ENCODE results near the gene POP7.

Gene POP7

GRCh38 chr7:100685631-100686145 lies 20.2 kb upstream of the POP7 start:
- H2AFZ ChIP-seq (ENCODE audit: low read depth, low read length, severe bottlenecking) = no peak overlapping the region
- TF ChIP-seq CTCF (IDR thresholded peaks at IDR 0.05; ENCODE audit: insufficient read depth, low read length, poor library complexity, severe bottlenecking) (no peak), EZH2phosphoT487 (conservative IDR thresholded peaks at IDR 0.05; ENCODE audit: low read length) (no peak)
- no peak overlapping the region for H3K4me2 ChIP-seq (ENCODE audit: low read depth, low read length, poor library complexity, severe bottlenecking)
- no peaks in the 10 kb centered on the region for H3K27me3 ChIP-seq (ENCODE audit: low read length)
- no peak overlapping the region for H3K4me3 ChIP-seq (ENCODE audit: insufficient read depth, low read length, poor library complexity, severe bottlenecking)
- H3K9ac ChIP-seq (ENCODE audit: low read length) = no peak overlapping the region
- no peaks in the 10 kb centered on the region for H3K9me3 ChIP-seq (ENCODE audit: insufficient read depth, low read length)
- H3K36me3 ChIP-seq (ENCODE audit: low read length) = no peaks in the 10 kb centered on the region
- peaks cover 9% of the 10 kb centered on the region for H3F3A ChIP-seq (ENCODE audit: insufficient read depth)
- peaks cover 4% of the 10 kb centered on the region; the same call in 1 of the 2 replicates for H4K20me1 ChIP-seq (ENCODE audit: low read depth, low read length)
- no peak overlapping the region for H3K27ac ChIP-seq (ENCODE audit: low read depth, low read length)
- no peaks in the 10 kb centered on the region for H3K9me2 ChIP-seq (replicated peaks; ENCODE audit: insufficient read depth, low read length)
- peaks cover 22% of the 10 kb centered on the region for H3K79me2 ChIP-seq (ENCODE audit: insufficient read depth, low read length)

GRCh38 chr7:100686201-100686821 lies 19.6 kb upstream of the POP7 start:
- Histone ChIP-seq H3K27ac (ENCODE audit: low read depth, low read length) (no peak overlapping the region), H3K79me2 (ENCODE audit: insufficient read depth, low read length) (peaks cover 28% of the 10 kb centered on the region), H3K9ac (ENCODE audit: low read length) (no peak overlapping the region), H3K27me3 (ENCODE audit: low read length) (no peaks in the 10 kb centered on the region), H3K9me2 (replicated peaks; ENCODE audit: insufficient read depth, low read length) (no peaks in the 10 kb centered on the region), H2AFZ (ENCODE audit: low read depth, low read length, severe bottlenecking) (no peak overlapping the region), H3K36me3 (ENCODE audit: low read length) (no peaks in the 10 kb centered on the region), H3K9me3 (ENCODE audit: insufficient read depth, low read length) (no peaks in the 10 kb centered on the region), H3F3A (ENCODE audit: insufficient read depth) (peaks cover 3% of the 10 kb centered on the region), H3K4me2 (ENCODE audit: low read depth, low read length, poor library complexity, severe bottlenecking) (no peak overlapping the region), H3K4me3 (ENCODE audit: insufficient read depth, low read length, poor library complexity, severe bottlenecking) (no peak overlapping the region), H4K20me1 (ENCODE audit: low read depth, low read length) (peaks cover 4% of the 10 kb centered on the region; the same call in 1 of the 2 replicates)
- TF ChIP-seq EZH2phosphoT487 (conservative IDR thresholded peaks at IDR 0.05; ENCODE audit: low read length) (no peak), CTCF (IDR thresholded peaks at IDR 0.05; ENCODE audit: insufficient read depth, low read length, poor library complexity, severe bottlenecking) (no peak)

- Histone ChIP-seq H3K27me3 (ENCODE audit: low read length) (no peaks in the 10 kb centered on the region), H3K9me3 (ENCODE audit: insufficient read depth, low read length) (no peaks in the 10 kb centered on the region), H3K4me3 (ENCODE audit: insufficient read depth, low read length, poor library complexity, severe bottlenecking) (no peak overlapping the region), H3K36me3 (ENCODE audit: low read length) (no peaks in the 10 kb centered on the region), H3K27ac (ENCODE audit: low read depth, low read length) (no peak overlapping the region), H2AFZ (ENCODE audit: low read depth, low read length, severe bottlenecking) (no peak overlapping the region), H3F3A (ENCODE audit: insufficient read depth) (no peaks in the 10 kb centered on the region), H3K4me2 (ENCODE audit: low read depth, low read length, poor library complexity, severe bottlenecking) (no peak overlapping the region), H3K9me2 (replicated peaks; ENCODE audit: insufficient read depth, low read length) (no peaks in the 10 kb centered on the region), H3K9ac (ENCODE audit: low read length) (no peak overlapping the region), H3K79me2 (ENCODE audit: insufficient read depth, low read length) (peaks cover 29% of the 10 kb centered on the region), H4K20me1 (ENCODE audit: low read depth, low read length) (peaks cover 4% of the 10 kb centered on the region; the same call in 1 of the 2 replicates)
- no peak for TF ChIP-seq EZH2phosphoT487 (conservative IDR thresholded peaks at IDR 0.05; ENCODE audit: low read length)
- TF ChIP-seq CTCF (IDR thresholded peaks at IDR 0.05; ENCODE audit: insufficient read depth, low read length, poor library complexity, severe bottlenecking) = no peak
Measured at GRCh38 chr7:100686822-100687211, 19.1 kb upstream of the POP7 start.
